Measurements from ENCODE around the gene C9orf152. TPM values are rescaled to one million over a fixed set of nuclear protein-coding genes. Genes with fewer than 3 reads are reported as not detected.
A peak's percentile ranks its signal among the peaks of the same experiment; 100 is the strongest.

The C9orf152 gene
- polyA plus RNA-seq, 6 donors from 2014 or later, result not detected

- H3K27ac Mint-ChIP-seq, result peak overlapping the region in 1 of 6 donors; percentile 56
- peaks cover 0 to 5% of the 10 kb centered on the region in 2 donors for H3K36me3 Mint-ChIP-seq
- no peak for ATAC-seq (ENCODE audit: low read depth in 2 of 2)
- H3K4me3 Mint-ChIP-seq, result no peak overlapping the region
- peaks cover 0 to 5% (median 2%) of the 10 kb centered on the region in 7 donors for H3K9me3 Mint-ChIP-seq
- no peak for DNase-seq
- H3K27me3 Mint-ChIP-seq, result no peaks in the 10 kb centered on the region
- H3K4me1 Mint-ChIP-seq, result peaks cover 5 to 20% (median 10%) of the 10 kb centered on the region in 3 donors
These were observed 22.2 kb downstream of the C9orf152 start for GRCh38 chr9:110185806-110186205.

- H3K27ac Mint-ChIP-seq, result no peak overlapping the region
- H3K4me1 Mint-ChIP-seq, result peaks cover 1 to 11% (median 2%) of the 10 kb centered on the region in 3 donors
- H3K27me3 Mint-ChIP-seq, result no peaks in the 10 kb centered on the region
- peaks cover 0 to 9% of the 10 kb centered on the region in 2 donors for H3K36me3 Mint-ChIP-seq
- ATAC-seq (ENCODE audit: low read depth in 2 of 2) (peak; percentile 35 to 60), DNase-seq (peak; percentile 39)
- no peak overlapping the region for H3K4me3 Mint-ChIP-seq
- H3K9me3 Mint-ChIP-seq, result peaks cover 0 to 10% (median 2%) of the 10 kb centered on the region in 7 donors
These were observed 24.5 kb downstream of the C9orf152 start for GRCh38 chr9:110183208-110184145.

GRCh38 chr9:110180511-110181434 is 27.2 kb downstream of the C9orf152 start:
- Mint-ChIP-seq H3K27ac (peak overlapping the region in 1 of 6 donors; percentile 35), H3K4me1 (peaks cover 4 to 11% (median 6%) of the 10 kb centered on the region in 3 donors), H3K4me3 (no peak overlapping the region), H3K9me3 (peaks cover 0 to 10% (median 2%) of the 10 kb centered on the region in 7 donors), H3K36me3 (peaks cover 0 to 9% of the 10 kb centered on the region in 2 donors), H3K27me3 (no peaks in the 10 kb centered on the region)
- DNase-seq (no peak), ATAC-seq (ENCODE audit: low read depth in 2 of 2) (no peak)

GRCh38 chr9:110179734-110180133 is 28.2 kb downstream of the C9orf152 start:
- DNase-seq (no peak), ATAC-seq (ENCODE audit: low read depth in 2 of 2) (no peak)
- Mint-ChIP-seq H3K27ac (no peak overlapping the region), H3K4me3 (no peak overlapping the region), H3K27me3 (no peaks in the 10 kb centered on the region), H3K36me3 (peaks cover 0 to 9% of the 10 kb centered on the region in 2 donors), H3K9me3 (peaks cover 0 to 10% (median 2%) of the 10 kb centered on the region in 7 donors), H3K4me1 (peaks cover 4 to 13% (median 9%) of the 10 kb centered on the region in 3 donors)

GRCh38 chr9:110178281-110178680 is 29.7 kb downstream of the C9orf152 start:
- no peak for DNase-seq
- Mint-ChIP-seq H3K27me3 (no peaks in the 10 kb centered on the region), H3K27ac (no peak overlapping the region), H3K9me3 (peaks cover 0 to 11% (median 3%) of the 10 kb centered on the region in 7 donors), H3K4me3 (no peak overlapping the region), H3K4me1 (peaks cover 9 to 13% (median 13%) of the 10 kb centered on the region in 3 donors), H3K36me3 (peaks cover 0 to 15% of the 10 kb centered on the region in 2 donors)
- ATAC-seq (ENCODE audit: low read depth in 2 of 2), result no peak

GRCh38 chr9:110175275-110175968 is 32.5 kb downstream of the C9orf152 start:
- Mint-ChIP-seq H3K27me3 (no peaks in the 10 kb centered on the region), H3K9me3 (peaks cover 0 to 6% (median under 1%) of the 10 kb centered on the region in 7 donors), H3K4me3 (peak overlapping the region in 3 of 8 donors; percentile 12 to 58 (median 34)), H3K36me3 (peaks cover 6 to 21% of the 10 kb centered on the region in 2 donors), H3K27ac (peak overlapping the region in 4 of 6 donors; percentile 47 to 79 (median 66)), H3K4me1 (peaks cover 20 to 25% (median 21%) of the 10 kb centered on the region in 3 donors)
- DNase-seq (no peak), ATAC-seq (ENCODE audit: low read depth in 2 of 2) (no peak)

GRCh38 chr9:110173322-110173642 is 34.7 kb downstream of the C9orf152 start:
- H3K4me1 Mint-ChIP-seq, result peaks cover 25 to 44% (median 33%) of the 10 kb centered on the region in 3 donors
- H3K4me3 Mint-ChIP-seq, result peak overlapping the region in 1 of 8 donors; percentile 60
- H3K9me3 Mint-ChIP-seq, result peaks cover 0 to 6% (median 0%) of the 10 kb centered on the region in 7 donors
- DNase-seq (no peak), ATAC-seq (ENCODE audit: low read depth in 2 of 2) (no peak)
- peaks cover 23 to 42% of the 10 kb centered on the region in 2 donors for H3K36me3 Mint-ChIP-seq
- H3K27me3 Mint-ChIP-seq, result no peaks in the 10 kb centered on the region
- peak overlapping the region in 4 of 6 donors; percentile 77 to 94 (median 89) for H3K27ac Mint-ChIP-seq

- no peaks in the 10 kb centered on the region for H3K27me3 Mint-ChIP-seq
- peak overlapping the region in 2 of 6 donors; percentile 29 to 79 for H3K27ac Mint-ChIP-seq
- peaks cover 40 to 57% (median 44%) of the 10 kb centered on the region in 3 donors for H3K4me1 Mint-ChIP-seq
- H3K9me3 Mint-ChIP-seq, result peaks cover 0 to 6% (median 0%) of the 10 kb centered on the region in 7 donors
- DNase-seq (no peak), ATAC-seq (ENCODE audit: low read depth in 2 of 2) (no peak)
- peaks cover 26 to 59% of the 10 kb centered on the region in 2 donors for H3K36me3 Mint-ChIP-seq
- H3K4me3 Mint-ChIP-seq, result no peak overlapping the region
These were observed 37.4 kb downstream of the C9orf152 start for GRCh38 chr9:110170357-110171257.

GRCh38 chr9:110168486-110168885 is 39.5 kb downstream of the C9orf152 start:
- Mint-ChIP-seq H3K9me3 (peaks cover 0 to 5% (median 0%) of the 10 kb centered on the region in 7 donors), H3K36me3 (peaks cover 30 to 55% of the 10 kb centered on the region in 2 donors), H3K27ac (peak overlapping the region in 1 of 6 donors; percentile 34), H3K27me3 (no peaks in the 10 kb centered on the region), H3K4me3 (no peak overlapping the region), H3K4me1 (peaks cover 43 to 62% (median 47%) of the 10 kb centered on the region in 3 donors)
- DNase-seq (no peak), ATAC-seq (ENCODE audit: low read depth in 2 of 2) (no peak)

GRCh38 chr9:110161940-110162339 is 46.0 kb downstream of the C9orf152 start:
- no peak for DNase-seq
- no peaks in the 10 kb centered on the region for H3K9me3 Mint-ChIP-seq
- H3K4me1 Mint-ChIP-seq, result peaks cover 74 to 79% (median 74%) of the 10 kb centered on the region in 3 donors
- ATAC-seq (ENCODE audit: low read depth in 2 of 2), result peak; percentile 20 to 35
- H3K27me3 Mint-ChIP-seq, result no peaks in the 10 kb centered on the region
- H3K27ac Mint-ChIP-seq, result peak overlapping the region; percentile 59 to 93 (median 72)
- H3K36me3 Mint-ChIP-seq, result peaks cover 21 to 22% of the 10 kb centered on the region in 2 donors
- peak overlapping the region in 5 of 8 donors; percentile 34 to 82 (median 52) for H3K4me3 Mint-ChIP-seq

GRCh38 chr9:110160685-110161084 is 47.3 kb downstream of the C9orf152 start:
- no peak for DNase-seq
- no peaks in the 10 kb centered on the region for H3K27me3 Mint-ChIP-seq
- ATAC-seq (ENCODE audit: low read depth in 2 of 2), result no peak
- H3K4me1 Mint-ChIP-seq, result peaks cover 76 to 78% (median 78%) of the 10 kb centered on the region in 3 donors
- H3K27ac Mint-ChIP-seq, result peak overlapping the region in 5 of 6 donors; percentile 31 to 88 (median 67)
- H3K4me3 Mint-ChIP-seq, result peak overlapping the region in 3 of 8 donors; percentile 6 to 42 (median 29)
- no peaks in the 10 kb centered on the region for H3K9me3 Mint-ChIP-seq
- H3K36me3 Mint-ChIP-seq, result peaks cover 10 to 29% of the 10 kb centered on the region in 2 donors
